IMR-90 (cell line): ENCODE data around the gene IL17REL. TPM values are rescaled to one million over a fixed set of nuclear protein-coding genes. Genes with fewer than 3 reads are reported as not detected.

ENCODE experiments used
- ATAC-seq: fragments of 200-7000 bp; cut with Tn5 transposase; 2 replicates; pipeline ENCODE4 v1.9.1; 2020; ENCODE audit warnings: low read depth, mild to moderate bottlenecking, moderate library complexity
- BruUV-seq: library from RNA; stranded (reverse); fragments of 400-500 nt; replicated peaks from 2 replicates; lab custom pipeline; 2021; lab: Mats Ljungman, UMichigan
- CTCF ChIA-PET: fragments of 300-600 bp; formaldehyde crosslinking; extraction: SDS; loops from one replicate; lab custom pipeline; 2021; ENCODE audit warnings: antibody characterized with exemption; lab: Yijun Ruan, JAX
- POLR2A ChIA-PET: fragments of 300-600 bp; sonication (Branson Sonifier 250); formaldehyde crosslinking; loops from one replicate; lab custom pipeline; 2022; ENCODE audit warnings: antibody characterized with exemption; ENCODE audit not compliant: unreplicated experiment; lab: Charles Lee
- DNase-seq: peaks from one replicate; pipeline ENCODE4 v3.0.0; 2013
- H2AFZ ChIP-seq: replicated peaks from 2 replicates; pipeline ENCODE3; 2013; ENCODE audit warnings: low read length, mild to moderate bottlenecking; ENCODE audit not compliant: poor library complexity
- H2AK5ac ChIP-seq: 2 replicates; pipeline ENCODE4 v1.6.1; 2013; ENCODE audit warnings: low read depth, low read length, inconsistent platforms
- H2AK9ac ChIP-seq: replicated peaks from 2 replicates; pipeline ENCODE3; 2013; ENCODE audit warnings: mild to moderate bottlenecking, low read depth, low read length, moderate library complexity; ENCODE audit not compliant: poor library complexity
- H2BK120ac ChIP-seq: 2 replicates; pipeline ENCODE4 v1.6.1; 2013; ENCODE audit warnings: low read depth, low read length, inconsistent platforms
- H2BK15ac ChIP-seq: 3 replicates; pipeline ENCODE4 v1.6.1; 2013; ENCODE audit warnings: low read depth, low read length, inconsistent platforms
- H2BK20ac ChIP-seq: 2 replicates; pipeline ENCODE4 v1.6.1; 2013; ENCODE audit warnings: low read depth, mild to moderate bottlenecking, inconsistent platforms, low read length, moderate library complexity
- H2BK5ac ChIP-seq: 2 replicates; pipeline ENCODE4 v1.6.1; 2013; ENCODE audit warnings: mild to moderate bottlenecking, low read depth, low read length, inconsistent platforms; ENCODE audit not compliant: poor library complexity, severe bottlenecking
- H3K14ac ChIP-seq: replicated peaks from 2 replicates; pipeline ENCODE4 v1.6.1; 2013; ENCODE audit warnings: low read depth, low read length, inconsistent platforms
- H3K18ac ChIP-seq: 2 replicates; pipeline ENCODE4 v1.6.1; 2013; ENCODE audit warnings: low read depth, low read length, control low read depth
- H3K23ac ChIP-seq: 2 replicates; pipeline ENCODE4 v1.6.1; 2013; ENCODE audit warnings: low read depth, low read length, inconsistent platforms
- H3K27ac ChIP-seq: 2 replicates; pipeline ENCODE4 v1.5.1; 2013; ENCODE audit warnings: mild to moderate bottlenecking, control low read depth, low read length; ENCODE audit not compliant: insufficient read depth
- H3K27me3 ChIP-seq: 2 replicates; pipeline ENCODE4 v1.6.1; 2013; ENCODE audit warnings: low read length; ENCODE audit not compliant: control insufficient read depth, insufficient read depth
- H3K36me3 ChIP-seq: 2 replicates; pipeline ENCODE4 v1.6.1; 2013; ENCODE audit warnings: low read length, mixed read lengths; ENCODE audit not compliant: control insufficient read depth, insufficient read depth
- H3K4ac ChIP-seq: 2 replicates; pipeline ENCODE4 v1.6.1; 2013; ENCODE audit warnings: low read depth, low read length, inconsistent platforms
- H3K4me1 ChIP-seq: 2 replicates; pipeline ENCODE4 v1.6.1; 2013; ENCODE audit warnings: low read length, mixed read lengths; ENCODE audit not compliant: control insufficient read depth, insufficient read depth
- H3K4me2 ChIP-seq: 2 replicates; pipeline ENCODE4 v1.6.1; 2013; ENCODE audit warnings: low read depth, mild to moderate bottlenecking, control low read depth, low read length, moderate library complexity
- H3K4me3 ChIP-seq: 2 replicates; pipeline ENCODE4 v1.5.1; 2013; ENCODE audit warnings: low read depth, mild to moderate bottlenecking, control low read depth, low read length, moderate library complexity; ENCODE audit not compliant: insufficient read depth
- H3K56ac ChIP-seq: 2 replicates; pipeline ENCODE4 v1.6.1; 2013; ENCODE audit warnings: low read length, inconsistent platforms; ENCODE audit not compliant: insufficient read depth; ENCODE audit errors: extremely low read depth
- H3K79me1 ChIP-seq, 2 experiments: 2 replicates each; pipeline ENCODE4 v1.6.1; 2013; ENCODE audit warnings: low read length in 2 of 2, inconsistent platforms in 1 of 2, low read depth in 1 of 2
- H3K9ac ChIP-seq: 2 replicates; pipeline ENCODE4 v1.6.1; 2013; ENCODE audit warnings: low read depth, low read length, control low read depth
- H3K9me1 ChIP-seq: 2 replicates; pipeline ENCODE4 v1.6.1; 2013; ENCODE audit warnings: low read length, inconsistent platforms; ENCODE audit not compliant: insufficient read depth
- H3K9me3 ChIP-seq: 2 replicates; pipeline ENCODE4 v1.6.1; 2013; ENCODE audit warnings: low read length; ENCODE audit not compliant: control insufficient read depth, insufficient read depth
- H4K20me1 ChIP-seq: 2 replicates; pipeline ENCODE4 v1.6.1; 2013; ENCODE audit warnings: low read length, inconsistent platforms; ENCODE audit not compliant: insufficient read depth
- H4K5ac ChIP-seq: 2 replicates; pipeline ENCODE4 v1.6.1; 2013; ENCODE audit warnings: mild to moderate bottlenecking, low read depth, low read length, control low read depth
- H4K8ac ChIP-seq, 2 experiments: 2 replicates each; pipeline ENCODE4 v1.6.1; 2013; ENCODE audit warnings: low read depth in 2 of 2, low read length in 2 of 2, control low read depth in 1 of 2, inconsistent platforms in 1 of 2
- H4K91ac ChIP-seq: 2 replicates; pipeline ENCODE4 v1.6.1; 2013; ENCODE audit warnings: low read depth, low read length, inconsistent platforms; ENCODE audit not compliant: insufficient read depth
- BHLHE40 ChIP-seq: fragments of 150-350 bp; IDR thresholded peaks from 2 replicates; pipeline ENCODE4 v1.6.1; 2016; ENCODE audit warnings: mild to moderate bottlenecking, low read depth, low read length
- MAFK ChIP-seq: IDR thresholded peaks from 2 replicates; pipeline ENCODE4 v1.6.1; 2012; ENCODE audit warnings: low read depth, low read length, improper control_type of control experiment
- MAZ ChIP-seq: IDR thresholded peaks from 2 replicates; pipeline ENCODE4 v1.6.1; 2012; ENCODE audit warnings: low read depth, mild to moderate bottlenecking, low read length, improper control_type of control experiment, moderate library complexity, borderline replicate concordance
- NFE2L2 ChIP-seq: fragments of 150-350 bp; IDR thresholded peaks from 2 replicates; pipeline ENCODE4 v1.6.1; 2016; ENCODE audit warnings: low read depth, mild to moderate bottlenecking, low read length
- WGBS, 2 experiments: methylation state at CpG; one replicate each; pipeline versions ENCODE4 v1.1.5 to v1.1.7; 2013; ENCODE audit warnings: missing lambda C conversion rate in 2 of 2; ENCODE audit not compliant: insufficient read length in 1 of 2; ENCODE audit errors: extremely low coverage in 2 of 2; 5-methylcytosine and 5-hydroxymethylcytosine counted together
- dilution Hi-C: fragments of 300-500 bp; cut with HindIII; formaldehyde crosslinking; loops from one replicate; pipeline ENCODE4 v1.14.3; 2018; ENCODE audit warnings: low sequenced_read_pairs; ENCODE audit not compliant: unreplicated experiment
- in situ Hi-C: fragments of 300-500 bp; cut with MboI; formaldehyde crosslinking; loops from 3 replicates; pipeline ENCODE4 v1.14.3; 2019; ENCODE audit warnings: low sequenced_read_pairs, inconsistent platforms, mixed read lengths
- intact Hi-C: fragments of 100-400 bp; cut with micrococcal nuclease; formaldehyde crosslinking; loops from 2 replicates; pipeline ENCODE4 v1.10.0; 2022
- polyA plus RNA-seq, 3 experiments: library from polyadenylated mRNA; depleted of rRNA; stranded (reverse); fragments of >200 nt; gene quantifications; 2 replicates each; pipeline ENCODE4 v1.2.3, GENCODE V29; 2012; ENCODE audit warnings: low replicate concordance in 1 of 3
- total RNA-seq: library from RNA; depleted of rRNA; stranded (reverse); fragments of >200 nt; gene quantifications from 2 replicates; pipeline ENCODE4 v1.2.3, GENCODE V29; 2012

The IL17REL gene
- total and polyA plus RNA-seq, 2 of the 4 experiments (the other 2 are of a cell fraction), result not detected

DNA sequence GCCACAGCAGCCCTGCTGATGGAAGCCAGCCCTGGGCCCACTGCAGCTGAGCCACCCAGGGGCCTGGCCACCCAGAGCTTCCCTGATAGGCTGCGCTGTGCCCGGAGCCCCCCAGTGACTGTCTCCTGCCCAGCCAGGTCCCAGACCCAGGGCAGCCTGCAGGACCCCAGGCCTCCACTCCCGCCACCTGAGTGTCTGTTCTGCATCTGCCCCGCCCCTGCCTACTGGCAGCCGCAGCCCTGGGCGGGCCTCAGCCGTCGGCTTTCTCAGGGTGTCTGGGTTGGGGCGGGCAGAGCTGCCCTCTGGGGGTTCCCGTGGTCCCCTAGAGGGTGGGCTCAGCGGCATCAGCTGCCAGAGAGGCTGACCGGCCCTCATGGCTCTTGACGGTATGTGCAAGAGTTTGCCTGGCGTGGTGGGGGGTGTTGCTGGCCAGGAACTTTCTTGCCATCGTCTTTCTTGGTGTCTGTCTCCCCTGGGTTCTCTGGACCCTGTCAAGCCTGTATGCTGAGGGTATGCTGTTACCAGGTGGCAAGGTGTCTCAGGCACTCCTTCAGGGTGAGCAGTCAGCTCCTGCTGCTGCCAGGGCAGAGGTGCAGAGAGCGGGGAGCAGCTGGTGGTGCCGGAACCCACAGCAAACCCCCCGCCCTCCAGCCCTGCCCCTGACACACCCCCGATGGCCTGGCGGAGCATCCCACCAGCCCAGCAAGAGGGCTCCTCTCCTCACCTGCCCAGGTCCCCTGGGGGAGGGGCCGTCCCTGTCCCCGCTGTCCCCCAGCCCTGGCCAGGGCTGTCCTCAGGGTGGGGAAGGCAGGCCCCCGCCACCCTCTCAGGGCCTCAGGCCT lies 64.2 kb downstream of the IL17REL start:
- dilution Hi-C loops (no loop called here), in situ Hi-C loops (no loop called here), intact Hi-C loops (no loop called here)
- no TSS peak for BruUV-seq
- H3K4me3 ChIP-seq, result no peak overlapping the region
- H2AK9ac ChIP-seq, result peak overlapping the region; percentile 37
- DNase-seq (no peak), ATAC-seq (no peak)
- no peaks in the 10 kb centered on the region for H3K27me3 ChIP-seq
- no peak overlapping the region for H2BK20ac ChIP-seq
- H3K4me1 ChIP-seq, result peaks cover 27% of the 10 kb centered on the region
- no peak overlapping the region; the same call in 1 of the 2 replicates for H2AK5ac ChIP-seq
- no peak overlapping the region for H4K5ac ChIP-seq
- WGBS, 2 experiments, result 84% methylated on average over 11 of the region's 23 CpGs; no CpG with 5 or more reads in 1 of the 2 experiments
- no peak overlapping the region for H2BK5ac ChIP-seq
- no peak overlapping the region for H3K18ac ChIP-seq
- no peak overlapping the region for H2BK120ac ChIP-seq
- no peak overlapping the region for H3K14ac ChIP-seq
- H3K23ac ChIP-seq, result no peak overlapping the region
- no peak for TF ChIP-seq MAFK
- TF ChIP-seq MAZ, result no peak
- TF ChIP-seq BHLHE40, result no peak
- no peak for TF ChIP-seq NFE2L2
- ChIA-PET CTCF (no interaction called here), POLR2A (no interaction called here)
- H3K9me3 ChIP-seq, result no peaks in the 10 kb centered on the region
- H3K4me2 ChIP-seq, result no peak overlapping the region
- H3K79me1 ChIP-seq, result 0 out of 4 replicates have a peak, but pooled peaks cover 0 to 4% of the 10 kb centered on the region in 2 experiments
- H3K36me3 ChIP-seq, result no peaks in the 10 kb centered on the region
- H3K27ac ChIP-seq, result no peak overlapping the region
- H4K8ac ChIP-seq, result no peak overlapping the region
- H3K9me1 ChIP-seq, result peaks cover 23% of the 10 kb centered on the region
- H2BK15ac ChIP-seq, result no peak overlapping the region
- H4K91ac ChIP-seq, result no peak overlapping the region
- no peaks in the 10 kb centered on the region for H4K20me1 ChIP-seq
- H3K56ac ChIP-seq, result no peak overlapping the region
- H3K4ac ChIP-seq, result no peak overlapping the region
- no peak overlapping the region for H3K9ac ChIP-seq
- no peak overlapping the region for H2AFZ ChIP-seq
